BE2C (cell line): Measurements from ENCODE around the gene GOLGA3.
"Not testable (repeated sequence)": the region's sequence is repeated elsewhere in the genome, so short reads cannot be mapped to it uniquely, and the experiment has no call there.

Experiments
- DNase-seq: peaks from one replicate; pipeline ENCODE4 v3.0.0-alpha.2; 2020
- H3K27me3 ChIP-seq: fragments of 250-450 bp; sonication (Bioruptor Pico); 2 replicates; pipeline ENCODE4 v1.5.1; 2020; ENCODE audit warnings: mild to moderate bottlenecking
- H3K36me3 ChIP-seq: fragments of 250-450 bp; sonication (Bioruptor Pico); 2 replicates; pipeline ENCODE4 v1.5.1; 2020; ENCODE audit warnings: mild to moderate bottlenecking
- H3K4me1 ChIP-seq: fragments of 250-450 bp; sonication (Bioruptor Pico); 2 replicates; pipeline ENCODE4 v1.5.1; 2020
- H3K4me3 ChIP-seq: 2 replicates; pipeline ENCODE4 v1.5.1; 2011; ENCODE audit warnings: low read depth, low read length
- H3K9me3 ChIP-seq: fragments of 250-450 bp; sonication (Bioruptor Pico); 2 replicates; pipeline ENCODE4 v1.5.1; 2020
- CTCF ChIP-seq: IDR thresholded peaks from 2 replicates; pipeline ENCODE4 v1.5.1; 2012; ENCODE audit warnings: mild to moderate bottlenecking, low read depth, low read length

The GOLGA3 gene

DNA sequence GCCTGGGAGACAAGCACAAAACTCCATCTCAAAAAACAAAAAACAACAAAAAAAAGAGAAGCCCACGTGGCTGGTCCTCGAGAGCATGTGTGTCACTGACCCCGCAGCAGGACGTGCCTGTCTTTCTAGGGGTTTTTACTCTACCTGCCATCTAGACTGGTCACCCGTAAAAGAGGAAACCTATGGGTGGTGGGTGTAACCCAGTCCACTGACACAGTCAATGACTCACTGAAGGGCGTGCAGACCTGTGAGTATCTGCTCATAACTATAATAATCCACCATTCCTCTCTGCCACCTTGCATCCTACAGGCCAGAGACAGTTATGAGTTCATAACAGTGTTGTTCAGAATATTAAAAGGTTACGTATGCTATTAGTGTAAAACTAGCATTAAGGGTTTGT is 4.6 kb downstream of the GOLGA3 start:
- no peaks in the 10 kb centered on the region for H3K4me1 ChIP-seq

DNA sequence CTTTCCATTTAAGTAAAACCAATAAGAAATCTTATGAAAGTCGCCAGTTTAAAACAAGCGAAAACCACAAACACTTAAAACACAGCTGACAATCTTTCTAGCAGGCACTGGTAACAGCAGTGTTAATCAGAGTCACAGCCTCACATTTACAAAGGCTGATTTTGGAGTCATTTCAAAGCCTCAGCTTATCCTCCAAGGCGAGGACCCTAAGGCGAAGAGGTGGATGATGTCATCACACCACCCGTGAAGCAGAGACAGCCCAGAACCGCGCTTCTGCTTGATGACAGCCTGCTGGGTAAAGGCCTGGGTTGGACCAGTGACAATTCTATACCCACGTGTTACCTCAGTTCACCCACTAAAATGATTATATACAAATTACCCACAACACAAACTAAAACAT is 10.1 kb downstream of the GOLGA3 start:
- H3K4me3 ChIP-seq = no peak overlapping the region
- H3K36me3 ChIP-seq = peaks cover 55% of the 10 kb centered on the region
- no peak for TF ChIP-seq CTCF
- H3K27me3 ChIP-seq = no peaks in the 10 kb centered on the region
- DNase-seq = no peak
- no peaks in the 10 kb centered on the region for H3K9me3 ChIP-seq
- H3K4me1 ChIP-seq = no peaks in the 10 kb centered on the region

More for the DNA sequence above, 4.6 kb downstream of the GOLGA3 start:
- H3K36me3 ChIP-seq = peaks cover 43% of the 10 kb centered on the region
- H3K9me3 ChIP-seq = no peaks in the 10 kb centered on the region
- no peak for DNase-seq
- H3K4me3 ChIP-seq = no peak overlapping the region
- no peak for TF ChIP-seq CTCF
- no peaks in the 10 kb centered on the region for H3K27me3 ChIP-seq

- no peaks in the 10 kb centered on the region for H3K9me3 ChIP-seq
- H3K27me3 ChIP-seq = no peaks in the 10 kb centered on the region
- H3K4me1 ChIP-seq = no peaks in the 10 kb centered on the region
- H3K36me3 ChIP-seq = peaks cover 56% of the 10 kb centered on the region
- H3K4me3 ChIP-seq = no peak overlapping the region
- no peak for DNase-seq
- TF ChIP-seq CTCF = no peak
Observed at GRCh38 chr12:132814232-132814631, 14.4 kb downstream of the GOLGA3 start.

- no peak for TF ChIP-seq CTCF
- DNase-seq = no peak
- Histone ChIP-seq H3K4me3 (no peak overlapping the region), H3K9me3 (no peaks in the 10 kb centered on the region), H3K4me1 (no peaks in the 10 kb centered on the region), H3K36me3 (peaks cover 51% of the 10 kb centered on the region), H3K27me3 (no peaks in the 10 kb centered on the region)
Observed at GRCh38 chr12:132813443-132813842, 15.2 kb downstream of the GOLGA3 start.

DNA sequence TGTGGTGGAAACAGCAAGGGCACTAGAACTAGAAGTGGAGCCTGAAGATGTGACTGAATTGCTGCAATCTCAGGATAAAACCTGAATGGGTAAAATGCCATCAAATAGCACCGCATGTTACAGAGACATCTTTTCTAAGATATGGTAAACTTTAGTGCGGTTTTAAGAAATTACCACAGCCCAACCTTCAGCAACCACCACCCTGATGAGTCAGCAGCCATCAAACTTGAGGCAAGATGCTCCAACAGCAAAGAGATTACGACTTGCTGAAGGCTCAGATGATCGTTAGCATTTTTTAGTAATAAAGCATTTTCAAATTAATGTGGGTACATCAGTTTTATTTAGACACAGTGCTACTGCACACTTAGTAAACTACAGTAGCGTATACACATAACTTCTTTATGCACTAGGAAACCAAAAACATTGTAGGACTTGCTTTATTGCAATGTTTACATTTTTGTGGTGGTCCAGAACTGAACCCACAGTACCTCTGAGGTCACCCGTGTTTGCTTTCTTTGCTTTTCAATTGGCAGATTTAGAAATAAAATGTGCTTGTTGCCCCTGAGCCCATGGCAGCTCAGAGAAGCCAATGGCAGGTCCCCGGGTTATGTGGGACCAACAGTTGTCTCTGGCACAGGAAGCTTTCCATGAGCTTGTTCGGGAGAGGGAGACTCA is 15.9 kb downstream of the GOLGA3 start:
- no peak for TF ChIP-seq CTCF
- no peak for DNase-seq
- H3K36me3 ChIP-seq = peaks cover 54% of the 10 kb centered on the region

DNA sequence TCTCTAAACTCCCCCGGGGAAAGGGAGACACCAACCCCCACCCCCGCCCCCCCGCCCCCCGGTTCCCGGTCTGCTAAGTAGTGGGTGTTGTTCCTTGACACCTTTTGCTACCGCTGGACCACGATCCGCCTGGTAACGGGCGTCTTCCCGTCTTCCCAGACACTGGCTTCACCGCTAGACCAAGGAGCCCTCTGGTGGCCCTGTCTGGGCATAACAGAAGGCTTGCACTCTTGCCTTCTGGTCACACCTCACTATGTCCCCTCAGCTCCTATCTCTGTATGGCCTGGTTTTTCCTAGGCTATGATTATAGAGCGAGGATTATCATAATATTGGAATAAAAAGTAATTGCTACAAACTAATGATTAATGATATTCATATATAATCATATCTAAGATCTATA is 19.3 kb downstream of the GOLGA3 start:
- peaks cover 57% of the 10 kb centered on the region for H3K36me3 ChIP-seq
- not testable (repeated sequence) for H3K9me3 ChIP-seq, H3K4me1 ChIP-seq, H3K4me3 ChIP-seq, H3K27me3 ChIP-seq
- peak; percentile 46 for TF ChIP-seq CTCF
- DNase-seq = peak; percentile 65

More for the DNA sequence above, 15.9 kb downstream of the GOLGA3 start:
- H3K4me1 ChIP-seq = no peaks in the 10 kb centered on the region
- H3K9me3 ChIP-seq = no peaks in the 10 kb centered on the region
- H3K4me3 ChIP-seq = no peak overlapping the region
- H3K27me3 ChIP-seq = no peaks in the 10 kb centered on the region
